Epithelial cell of proximal tubule (primary cell): ENCODE data around the gene FBXW4. TPM values are rescaled to one million over a fixed set of nuclear protein-coding genes. Genes with fewer than 3 reads are reported as not detected.

Source experiments
- DNase-seq: peaks from one replicate; pipeline ENCODE4 v3.0.0-alpha.2; 2011; ENCODE audit warnings: low read depth
- H3K4me3 ChIP-seq: 2 replicates; pipeline ENCODE4 v1.5.1; 2011; ENCODE audit warnings: low read depth, mild to moderate bottlenecking, low read length
- total RNA-seq: library from RNA; depleted of rRNA; stranded (reverse); fragments of >200 nt; gene quantifications from 2 replicates; pipeline ENCODE4 v1.2.3, GENCODE V29; 2015
- TF ChIP-seq, protein P1 (sequence below): conservative IDR thresholded peaks from 2 replicates; pipeline ENCODE4 v1.5.1; 2012; ENCODE audit warnings: low read depth, mild to moderate bottlenecking, low read length

The FBXW4 gene
- total RNA-seq, 1 donor from 2014 or later: 15.3 TPM

DNA sequence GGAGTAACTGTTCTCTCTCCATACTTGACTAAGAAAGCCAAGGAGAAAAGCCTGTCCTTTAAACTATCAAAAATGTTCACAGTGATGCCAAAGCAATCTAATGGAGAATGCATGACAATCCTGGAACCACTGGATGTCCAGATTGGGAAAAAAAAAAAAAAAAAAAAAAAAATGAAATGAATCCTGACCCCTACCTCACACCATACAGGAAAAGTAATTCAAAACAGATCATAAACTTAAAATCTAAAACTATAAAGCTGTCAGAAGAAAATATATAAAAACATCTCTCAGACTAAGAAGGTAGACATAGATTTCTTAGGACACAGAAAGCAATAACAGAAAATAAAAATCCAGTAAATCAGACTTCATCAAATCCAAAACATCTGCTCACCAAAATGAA, 18.4 kb downstream of the FBXW4 start:
- no peak for DNase-seq
- TF ChIP-seq, protein P1, sequence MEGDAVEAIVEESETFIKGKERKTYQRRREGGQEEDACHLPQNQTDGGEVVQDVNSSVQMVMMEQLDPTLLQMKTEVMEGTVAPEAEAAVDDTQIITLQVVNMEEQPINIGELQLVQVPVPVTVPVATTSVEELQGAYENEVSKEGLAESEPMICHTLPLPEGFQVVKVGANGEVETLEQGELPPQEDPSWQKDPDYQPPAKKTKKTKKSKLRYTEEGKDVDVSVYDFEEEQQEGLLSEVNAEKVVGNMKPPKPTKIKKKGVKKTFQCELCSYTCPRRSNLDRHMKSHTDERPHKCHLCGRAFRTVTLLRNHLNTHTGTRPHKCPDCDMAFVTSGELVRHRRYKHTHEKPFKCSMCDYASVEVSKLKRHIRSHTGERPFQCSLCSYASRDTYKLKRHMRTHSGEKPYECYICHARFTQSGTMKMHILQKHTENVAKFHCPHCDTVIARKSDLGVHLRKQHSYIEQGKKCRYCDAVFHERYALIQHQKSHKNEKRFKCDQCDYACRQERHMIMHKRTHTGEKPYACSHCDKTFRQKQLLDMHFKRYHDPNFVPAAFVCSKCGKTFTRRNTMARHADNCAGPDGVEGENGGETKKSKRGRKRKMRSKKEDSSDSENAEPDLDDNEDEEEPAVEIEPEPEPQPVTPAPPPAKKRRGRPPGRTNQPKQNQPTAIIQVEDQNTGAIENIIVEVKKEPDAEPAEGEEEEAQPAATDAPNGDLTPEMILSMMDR: no peak
- H3K4me3 ChIP-seq: no peak overlapping the region

- TF ChIP-seq, protein P1: no peak
- no peak for DNase-seq
- H3K4me3 ChIP-seq: no peak overlapping the region
These were observed 19.9 kb downstream of the FBXW4 start for GRCh38 chr10:101675115-101675514.

DNA sequence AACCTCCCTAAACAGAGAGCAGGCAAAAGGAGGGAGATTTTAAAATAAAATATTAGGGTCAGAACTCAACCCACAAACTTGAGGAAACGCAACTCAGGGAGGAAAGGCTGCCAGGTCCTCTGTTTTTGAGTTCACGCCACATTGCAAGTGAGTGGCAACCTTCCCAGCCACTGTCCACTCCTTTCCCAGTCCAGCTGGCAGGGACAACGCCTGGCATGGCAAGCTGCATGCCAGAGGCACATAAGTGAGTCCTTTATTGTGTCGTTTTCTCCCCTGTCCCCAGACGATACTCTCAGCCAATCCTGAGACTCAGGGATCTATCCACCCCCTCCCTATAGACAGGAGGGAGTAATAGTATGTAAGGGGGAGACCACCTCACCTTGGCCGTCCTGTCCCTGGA, 22.4 kb downstream of the FBXW4 start:
- H3K4me3 ChIP-seq: no peak overlapping the region
- TF ChIP-seq, protein P1: no peak
- DNase-seq: no peak

- no peak for DNase-seq
- H3K4me3 ChIP-seq: no peak overlapping the region
- TF ChIP-seq, protein P1: no peak
These were observed 23.5 kb downstream of the FBXW4 start for GRCh38 chr10:101671453-101671852.

- no peak for DNase-seq
These were observed 24.3 kb downstream of the FBXW4 start for GRCh38 chr10:101670635-101671034.

DNA sequence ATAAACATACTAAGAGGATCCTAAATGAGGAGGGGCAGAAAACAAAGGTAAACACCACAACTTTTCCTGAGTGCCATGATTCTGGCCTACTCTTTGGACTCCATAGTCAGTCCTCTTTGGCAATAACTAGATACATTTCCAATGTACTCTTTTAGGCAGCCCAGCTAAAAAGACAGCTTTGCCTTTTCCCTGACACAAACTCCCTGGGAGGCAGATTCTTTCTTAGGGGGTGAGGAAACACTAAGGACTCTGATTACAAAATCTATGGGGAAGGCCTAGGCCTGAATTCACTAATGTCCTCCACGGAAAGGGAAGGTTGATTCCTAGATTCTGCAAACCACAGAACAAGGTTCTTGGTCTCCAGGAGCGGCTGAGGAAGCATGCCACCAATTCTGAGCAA, 25.8 kb downstream of the FBXW4 start:
- TF ChIP-seq, protein P1: no peak
- DNase-seq: no peak
- no peak overlapping the region for H3K4me3 ChIP-seq

More at GRCh38 chr10:101670635-101671034, 24.3 kb downstream of the FBXW4 start:
- H3K4me3 ChIP-seq: no peak overlapping the region
- TF ChIP-seq, protein P1: no peak

DNA sequence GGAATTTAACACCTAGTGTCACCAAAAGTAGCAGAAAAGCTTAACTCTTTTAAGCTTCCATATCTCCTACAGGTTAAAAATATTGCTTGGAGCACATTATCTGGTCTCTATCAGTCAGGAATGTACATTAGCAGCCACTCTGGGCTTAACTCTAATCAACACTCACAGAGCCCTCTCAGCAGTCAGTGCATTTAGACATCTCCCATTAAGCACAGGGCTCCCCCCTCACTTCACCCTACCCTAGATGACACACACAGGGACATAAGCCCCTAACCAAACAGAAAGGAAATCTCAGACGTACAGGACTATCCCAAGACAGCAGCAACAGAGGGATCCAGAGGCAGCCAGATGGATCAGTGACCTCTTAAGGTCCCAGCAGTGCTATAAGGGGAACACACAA, 26.4 kb downstream of the FBXW4 start:
- TF ChIP-seq, protein P1: no peak
- H3K4me3 ChIP-seq: no peak overlapping the region
- DNase-seq: no peak
